Panc1 (cell line): ENCODE data around the gene SARDH.

ENCODE experiments used
- POLR2AphosphoS5 ChIP-seq: IDR thresholded peaks from 2 replicates; pipeline ENCODE4 v1.6.1; 2012; ENCODE audit warnings: mild to moderate bottlenecking, low read depth, low read length, moderate library complexity
- TCF7L2 ChIP-seq: IDR thresholded peaks from 2 replicates; pipeline ENCODE4 v1.6.1; 2011; ENCODE audit warnings: mild to moderate bottlenecking, low read depth, low read length, inconsistent platforms
- TF ChIP-seq, protein P1 (sequence below): fragments of 450-650 bp; IDR thresholded peaks from 2 replicates; pipeline ENCODE4 v1.5.1; 2017; ENCODE audit warnings: mild to moderate bottlenecking
- TF ChIP-seq, protein P2 (sequence below), 2 experiments: IDR thresholded peaks; 2 replicates each; pipeline ENCODE4 v1.6.1; 2011 to 2012; ENCODE audit warnings: low read depth in 2 of 2, control low read depth in 1 of 2, low read length in 1 of 2, mild to moderate bottlenecking in 1 of 2, moderate library complexity in 1 of 2; ENCODE audit not compliant: insufficient read depth in 1 of 2

DNA sequence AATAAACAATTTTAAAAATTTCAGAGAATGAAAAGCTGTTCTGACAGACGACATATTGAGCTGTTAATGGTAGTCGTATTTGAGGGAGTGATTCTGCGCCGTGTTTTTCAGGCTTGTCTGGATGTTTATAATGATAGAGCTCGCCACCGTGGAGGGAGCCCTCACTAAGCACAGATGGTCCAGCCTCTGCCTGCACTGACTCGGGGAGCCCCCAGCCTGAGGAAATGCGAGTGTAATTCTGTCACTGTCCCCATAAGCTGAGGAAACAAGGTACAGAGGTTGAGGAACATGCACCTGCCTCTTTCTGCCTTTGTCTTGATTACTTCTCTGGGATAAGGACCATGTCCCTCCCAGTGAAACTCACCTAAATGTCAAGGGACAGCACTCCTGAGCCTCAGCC, 109.4 kb downstream of the SARDH start:
- TF ChIP-seq, protein P1, sequence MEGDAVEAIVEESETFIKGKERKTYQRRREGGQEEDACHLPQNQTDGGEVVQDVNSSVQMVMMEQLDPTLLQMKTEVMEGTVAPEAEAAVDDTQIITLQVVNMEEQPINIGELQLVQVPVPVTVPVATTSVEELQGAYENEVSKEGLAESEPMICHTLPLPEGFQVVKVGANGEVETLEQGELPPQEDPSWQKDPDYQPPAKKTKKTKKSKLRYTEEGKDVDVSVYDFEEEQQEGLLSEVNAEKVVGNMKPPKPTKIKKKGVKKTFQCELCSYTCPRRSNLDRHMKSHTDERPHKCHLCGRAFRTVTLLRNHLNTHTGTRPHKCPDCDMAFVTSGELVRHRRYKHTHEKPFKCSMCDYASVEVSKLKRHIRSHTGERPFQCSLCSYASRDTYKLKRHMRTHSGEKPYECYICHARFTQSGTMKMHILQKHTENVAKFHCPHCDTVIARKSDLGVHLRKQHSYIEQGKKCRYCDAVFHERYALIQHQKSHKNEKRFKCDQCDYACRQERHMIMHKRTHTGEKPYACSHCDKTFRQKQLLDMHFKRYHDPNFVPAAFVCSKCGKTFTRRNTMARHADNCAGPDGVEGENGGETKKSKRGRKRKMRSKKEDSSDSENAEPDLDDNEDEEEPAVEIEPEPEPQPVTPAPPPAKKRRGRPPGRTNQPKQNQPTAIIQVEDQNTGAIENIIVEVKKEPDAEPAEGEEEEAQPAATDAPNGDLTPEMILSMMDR: no peak
- TF ChIP-seq TCF7L2 (no peak), POLR2AphosphoS5 (no peak)
- TF ChIP-seq, protein P2, sequence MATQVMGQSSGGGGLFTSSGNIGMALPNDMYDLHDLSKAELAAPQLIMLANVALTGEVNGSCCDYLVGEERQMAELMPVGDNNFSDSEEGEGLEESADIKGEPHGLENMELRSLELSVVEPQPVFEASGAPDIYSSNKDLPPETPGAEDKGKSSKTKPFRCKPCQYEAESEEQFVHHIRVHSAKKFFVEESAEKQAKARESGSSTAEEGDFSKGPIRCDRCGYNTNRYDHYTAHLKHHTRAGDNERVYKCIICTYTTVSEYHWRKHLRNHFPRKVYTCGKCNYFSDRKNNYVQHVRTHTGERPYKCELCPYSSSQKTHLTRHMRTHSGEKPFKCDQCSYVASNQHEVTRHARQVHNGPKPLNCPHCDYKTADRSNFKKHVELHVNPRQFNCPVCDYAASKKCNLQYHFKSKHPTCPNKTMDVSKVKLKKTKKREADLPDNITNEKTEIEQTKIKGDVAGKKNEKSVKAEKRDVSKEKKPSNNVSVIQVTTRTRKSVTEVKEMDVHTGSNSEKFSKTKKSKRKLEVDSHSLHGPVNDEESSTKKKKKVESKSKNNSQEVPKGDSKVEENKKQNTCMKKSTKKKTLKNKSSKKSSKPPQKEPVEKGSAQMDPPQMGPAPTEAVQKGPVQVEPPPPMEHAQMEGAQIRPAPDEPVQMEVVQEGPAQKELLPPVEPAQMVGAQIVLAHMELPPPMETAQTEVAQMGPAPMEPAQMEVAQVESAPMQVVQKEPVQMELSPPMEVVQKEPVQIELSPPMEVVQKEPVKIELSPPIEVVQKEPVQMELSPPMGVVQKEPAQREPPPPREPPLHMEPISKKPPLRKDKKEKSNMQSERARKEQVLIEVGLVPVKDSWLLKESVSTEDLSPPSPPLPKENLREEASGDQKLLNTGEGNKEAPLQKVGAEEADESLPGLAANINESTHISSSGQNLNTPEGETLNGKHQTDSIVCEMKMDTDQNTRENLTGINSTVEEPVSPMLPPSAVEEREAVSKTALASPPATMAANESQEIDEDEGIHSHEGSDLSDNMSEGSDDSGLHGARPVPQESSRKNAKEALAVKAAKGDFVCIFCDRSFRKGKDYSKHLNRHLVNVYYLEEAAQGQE (IDR thresholded peaks at IDR 0.05; ENCODE audit: insufficient read depth in 1 of 2, low read depth in 2 of 2, low read length in 1 of 2): no peak
